Activated CD8-positive, alpha-beta memory T cell treated with anti-CD3 and anti-CD28 coated beads, Interleukin-2, amount 50 U/mL, for 1 hour (primary cell): ENCODE results near the gene SRGAP1.

Source experiments
- DNase-seq: peaks from one replicate; pipeline ENCODE4 v3.0.0-alpha.2; 2020; ENCODE audit errors: extremely low read depth

Gene SRGAP1

DNA sequence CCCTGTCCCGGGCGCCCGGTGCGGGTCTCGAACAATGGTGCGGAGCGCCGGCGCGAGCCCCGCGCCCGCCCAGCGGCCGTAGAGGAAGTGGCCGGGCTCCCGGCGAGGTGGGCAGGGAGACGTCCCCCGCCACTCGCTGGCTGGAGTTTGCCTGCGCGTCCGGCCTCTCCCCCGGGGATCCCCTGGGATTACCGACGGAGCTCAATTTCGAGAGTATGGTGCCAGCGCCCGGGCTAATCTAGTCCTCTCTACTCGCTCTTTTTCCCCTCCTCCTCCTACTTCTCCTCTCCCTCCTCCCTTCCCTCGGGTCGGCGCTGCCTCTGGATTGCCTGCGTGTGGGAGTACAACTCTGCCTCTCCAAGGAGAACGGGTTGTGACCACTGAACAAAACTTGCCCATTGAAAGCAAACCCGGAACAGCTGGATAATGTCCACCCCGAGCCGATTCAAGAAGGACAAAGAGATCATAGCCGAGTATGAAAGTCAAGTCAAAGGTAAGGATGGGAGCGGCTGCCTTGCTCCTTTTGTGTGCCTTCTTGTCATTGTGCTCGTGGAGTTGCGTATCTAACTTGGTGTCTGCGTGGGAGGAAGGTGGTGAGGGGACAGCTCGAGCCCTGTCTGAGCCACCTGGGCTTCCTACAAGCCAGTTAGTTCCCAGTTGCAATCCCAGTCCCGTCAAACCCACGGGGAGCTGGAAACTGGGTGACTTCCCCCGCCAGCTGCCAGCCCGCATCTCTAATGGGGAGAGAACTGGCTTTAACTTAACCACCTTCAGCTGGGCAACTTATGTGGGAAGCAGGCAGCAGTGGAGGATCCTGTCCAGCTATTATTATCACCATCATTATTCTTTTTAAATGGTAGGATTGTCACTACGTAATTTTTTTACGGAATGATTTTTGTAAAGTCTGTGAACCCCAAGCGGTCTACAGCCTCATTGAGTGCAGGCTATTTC is at the start of gene SRGAP1:
Gene SRGAP1, plus strand, starts transcription at position 310 of the 951 bp plus-strand sequence. Its CDS starts 117 bp downstream, at position 427.
- no peak for DNase-seq

DNA sequence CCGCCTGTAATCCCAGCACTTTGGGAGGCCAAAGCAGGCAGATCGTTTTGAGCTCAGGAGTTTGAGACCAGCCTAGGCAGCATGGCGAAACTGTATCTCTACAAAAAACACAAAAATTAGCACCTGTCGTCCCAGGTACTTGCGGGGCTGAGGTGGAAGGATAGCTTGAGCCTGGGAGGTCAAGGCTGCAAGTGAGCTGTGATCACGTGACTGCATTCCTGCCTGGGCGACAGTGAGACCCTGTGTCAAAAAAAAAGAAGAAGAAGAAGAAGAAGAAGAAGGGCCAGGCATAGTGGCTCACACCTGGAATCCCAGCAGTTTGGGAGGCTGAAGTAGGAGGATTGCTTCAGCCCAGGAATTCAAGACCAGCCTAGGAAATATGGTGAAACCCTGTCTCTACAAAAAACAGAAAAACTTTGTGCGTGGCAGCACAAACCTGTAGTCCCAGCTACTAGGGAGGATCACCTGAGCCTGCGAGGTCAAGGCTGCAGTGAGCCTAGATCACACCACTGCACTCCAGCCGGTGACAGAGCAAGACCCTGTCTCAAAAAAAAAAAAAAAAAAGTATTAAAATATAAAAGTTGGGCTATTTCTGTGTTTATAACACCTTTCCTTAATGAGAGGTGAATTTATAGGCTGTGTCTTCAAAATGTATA is 49.3 kb upstream of the SRGAP1 start:
- DNase-seq, result no peak

DNA sequence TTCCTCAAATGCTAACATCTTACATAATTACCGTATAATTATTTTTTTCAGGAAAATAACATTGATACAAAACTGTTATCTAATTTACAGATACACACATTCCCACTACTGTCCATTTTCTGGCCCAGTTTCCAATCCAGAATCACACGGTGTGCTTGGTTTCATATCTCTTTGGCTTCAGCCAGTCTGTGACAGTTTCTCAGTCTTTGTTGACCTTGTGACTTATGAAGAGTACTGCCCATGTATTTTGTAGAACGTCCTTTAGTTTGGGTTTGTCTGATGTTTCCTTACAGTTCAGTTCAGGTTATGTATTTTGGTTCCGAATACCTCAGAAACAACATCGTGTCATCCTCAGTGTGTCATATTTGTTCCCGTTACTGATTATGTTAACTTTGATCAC is 48.6 kb upstream of the SRGAP1 start:
- no peak for DNase-seq

DNA sequence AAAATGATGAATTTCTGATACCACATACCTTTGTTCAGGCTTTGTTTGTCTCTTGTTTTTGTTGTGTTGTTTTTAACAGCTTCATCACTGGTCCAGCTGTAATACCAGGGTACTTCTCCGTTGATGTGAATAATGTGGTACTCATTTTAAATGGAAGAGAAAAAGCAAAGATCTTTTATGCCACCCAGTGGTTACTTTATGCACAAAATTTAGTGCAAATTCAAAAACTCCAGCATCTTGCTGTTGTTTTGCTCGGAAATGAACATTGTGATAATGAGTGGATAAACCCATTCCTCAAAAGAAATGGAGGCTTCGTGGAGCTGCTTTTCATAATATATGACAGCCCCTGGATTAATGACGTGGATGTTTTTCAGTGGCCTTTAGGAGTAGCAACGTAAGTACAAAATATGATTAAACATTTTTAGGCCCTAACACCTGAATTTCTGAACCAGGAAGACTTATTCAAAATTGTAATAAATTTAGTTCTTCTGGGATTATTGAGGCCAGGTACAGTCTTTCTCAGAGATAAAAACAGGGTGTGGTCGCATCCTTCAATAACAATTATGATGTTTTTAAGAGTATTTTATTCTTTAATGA is 42.4 kb upstream of the SRGAP1 start:
- DNase-seq, result no peak

DNA sequence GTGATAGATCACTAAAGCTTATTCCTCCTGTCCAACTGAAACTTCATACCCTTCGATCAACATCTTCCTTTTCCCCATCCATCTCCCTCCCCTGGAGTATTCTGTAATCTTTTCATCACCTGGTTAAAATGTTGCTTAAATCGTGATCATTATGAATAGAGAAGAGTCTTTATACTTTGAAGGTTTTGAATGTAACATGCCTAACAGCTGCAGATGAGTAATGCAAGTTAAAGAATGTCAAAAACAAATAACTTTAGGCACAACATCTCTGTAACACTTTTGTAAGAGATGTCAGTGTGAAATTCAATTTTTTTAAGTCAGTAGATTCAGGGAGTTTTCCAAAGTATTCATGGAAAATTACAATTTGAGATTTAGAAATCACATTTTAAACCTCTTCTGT is 39.8 kb upstream of the SRGAP1 start:
- DNase-seq, result no peak

DNA sequence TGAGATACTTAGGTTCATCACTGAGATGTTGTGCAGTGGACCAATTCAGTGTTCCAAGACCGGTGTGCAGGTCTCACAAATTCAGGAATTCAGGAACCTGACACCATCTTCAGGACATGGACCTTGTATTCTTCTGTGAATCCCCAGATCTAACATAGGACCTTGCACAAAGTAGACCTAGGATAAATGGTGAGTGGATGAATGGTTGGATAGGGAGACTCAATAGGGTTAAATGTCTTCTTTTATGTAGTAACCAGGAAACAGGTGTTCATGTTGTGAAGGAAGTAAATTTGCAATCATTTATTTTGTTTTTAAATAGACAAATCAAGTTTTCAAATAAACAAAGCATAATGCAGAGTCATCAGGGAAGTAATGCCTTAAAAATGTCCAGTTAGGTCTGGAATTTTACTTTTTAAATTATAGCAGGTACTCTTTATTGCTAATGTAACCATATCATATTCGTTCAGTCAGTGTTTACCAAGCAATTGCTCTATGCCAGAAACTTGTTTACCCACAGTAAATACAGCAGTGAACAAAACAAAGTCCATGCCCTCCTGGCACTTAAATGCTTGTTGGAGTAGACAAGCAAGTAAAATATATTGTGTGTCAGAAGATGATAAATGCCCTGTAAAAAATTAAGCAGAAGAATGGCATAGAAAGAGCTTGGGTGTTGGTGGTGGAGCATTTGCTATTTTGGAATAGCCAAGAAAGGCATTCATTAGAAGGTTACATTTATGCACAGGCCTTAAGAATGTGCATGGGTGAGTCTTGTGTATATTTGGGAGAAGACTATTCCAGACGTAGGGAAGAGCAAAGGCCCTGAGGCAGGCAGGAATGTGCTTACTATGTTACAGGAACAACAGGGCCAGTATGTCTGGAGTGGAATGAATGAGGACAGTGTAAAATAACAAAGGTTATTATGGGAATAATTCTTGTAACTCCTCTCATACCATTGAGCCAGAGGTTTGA is 38.5 kb upstream of the SRGAP1 start:
- no peak for DNase-seq

DNA sequence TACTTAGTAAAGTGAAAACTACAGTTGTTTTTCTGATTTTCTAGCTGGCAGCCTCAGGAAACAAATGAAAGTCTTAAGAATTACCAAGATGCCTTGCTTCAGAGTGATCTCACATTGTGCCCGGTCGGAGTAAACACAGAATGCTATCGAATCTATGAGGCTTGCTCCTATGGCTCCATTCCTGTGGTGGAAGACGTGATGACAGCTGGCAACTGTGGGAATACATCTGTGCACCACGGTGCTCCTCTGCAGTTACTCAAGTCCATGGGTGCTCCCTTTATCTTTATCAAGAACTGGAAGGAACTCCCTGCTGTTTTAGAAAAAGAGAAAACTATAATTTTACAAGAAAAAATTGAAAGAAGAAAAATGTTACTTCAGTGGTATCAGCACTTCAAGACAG is 35.9 kb upstream of the SRGAP1 start:
- DNase-seq, result no peak

DNA sequence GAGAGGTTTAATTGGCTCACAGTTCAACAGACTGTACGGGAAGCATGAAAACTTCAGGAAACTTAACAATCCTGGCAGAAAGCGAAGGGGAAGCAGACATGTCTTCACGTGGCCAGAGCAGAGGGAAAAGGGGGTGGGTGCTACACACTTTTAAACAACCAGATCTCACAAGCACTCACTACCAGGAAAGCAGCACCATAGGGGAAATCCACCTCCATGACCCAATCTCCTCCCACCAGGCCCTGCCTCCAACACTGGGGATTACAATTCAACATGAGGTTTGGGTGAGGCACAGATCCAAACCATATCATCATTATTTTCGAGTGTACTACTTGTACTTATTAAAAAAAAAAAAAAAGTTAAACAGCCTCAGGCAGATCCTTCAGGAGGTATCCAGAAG is 34.9 kb upstream of the SRGAP1 start:
- DNase-seq, result no peak

DNA sequence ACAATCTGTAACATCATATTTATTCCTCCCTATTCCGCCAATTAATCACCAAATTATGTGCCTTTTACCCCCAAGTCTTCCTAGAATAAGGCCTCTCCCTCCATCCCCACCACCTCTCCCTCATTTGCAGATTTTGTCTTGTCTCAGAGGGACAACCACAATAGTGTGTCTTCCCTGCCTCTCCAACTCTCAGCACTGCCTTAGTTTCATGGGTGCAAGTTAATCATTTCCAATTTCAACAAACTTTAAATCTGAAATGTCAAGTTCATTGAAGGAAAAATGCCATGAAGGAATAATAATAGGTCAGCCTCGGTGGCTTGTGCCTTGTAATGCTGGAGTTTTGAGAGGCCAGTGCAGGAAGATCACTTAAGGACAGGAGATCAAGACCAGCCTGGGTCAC is 33.2 kb upstream of the SRGAP1 start:
- DNase-seq, result no peak

DNA sequence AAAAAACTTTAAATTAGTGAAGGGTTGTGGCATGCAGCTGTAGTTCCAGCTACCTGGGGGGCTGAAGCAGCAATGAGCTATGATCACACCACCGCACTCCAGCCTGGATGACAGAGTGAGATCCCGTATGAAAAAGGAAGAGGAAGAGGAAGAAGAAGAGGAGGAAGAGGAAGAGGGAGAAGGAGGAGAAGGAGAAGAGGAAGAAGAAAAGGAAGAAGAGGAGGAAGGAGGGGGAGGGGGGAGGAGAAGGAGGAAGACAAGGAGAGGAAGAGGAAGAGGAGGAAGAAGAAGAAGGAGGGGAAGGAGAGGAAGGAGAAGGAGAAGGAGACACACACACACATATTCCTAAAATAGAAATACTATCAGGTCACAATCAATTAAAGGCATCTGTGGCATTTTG is 32.7 kb upstream of the SRGAP1 start:
- DNase-seq, result no peak

DNA sequence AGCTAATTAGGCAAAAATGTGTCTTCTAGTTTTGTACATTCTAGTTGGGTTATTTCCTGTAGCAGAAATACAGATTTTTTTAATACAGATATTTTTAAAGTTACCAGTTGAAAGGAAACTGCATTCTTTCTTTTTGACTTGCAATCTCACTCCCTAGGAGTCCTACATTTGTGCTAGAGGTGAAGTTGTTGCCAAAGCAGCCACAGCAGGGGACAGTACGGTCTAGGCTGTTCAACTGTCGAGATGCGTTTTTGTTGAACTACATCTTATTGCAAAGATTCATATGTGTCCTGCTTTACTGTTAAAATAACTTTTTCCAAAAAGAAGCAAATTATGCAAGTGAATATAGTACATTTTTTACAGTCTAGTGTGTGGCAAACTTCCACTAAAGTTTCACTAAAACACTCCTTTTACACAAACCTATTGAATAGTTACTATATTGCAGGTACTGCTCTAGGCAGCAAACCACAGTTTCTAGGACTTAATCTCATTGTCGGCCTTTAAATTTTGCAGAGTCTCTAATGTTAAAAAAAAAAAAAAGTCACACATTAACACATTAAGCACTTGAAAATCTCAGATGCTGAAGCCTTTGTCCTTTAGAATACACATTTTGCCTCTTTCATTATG is 30.2 kb upstream of the SRGAP1 start:
- no peak for DNase-seq

DNA sequence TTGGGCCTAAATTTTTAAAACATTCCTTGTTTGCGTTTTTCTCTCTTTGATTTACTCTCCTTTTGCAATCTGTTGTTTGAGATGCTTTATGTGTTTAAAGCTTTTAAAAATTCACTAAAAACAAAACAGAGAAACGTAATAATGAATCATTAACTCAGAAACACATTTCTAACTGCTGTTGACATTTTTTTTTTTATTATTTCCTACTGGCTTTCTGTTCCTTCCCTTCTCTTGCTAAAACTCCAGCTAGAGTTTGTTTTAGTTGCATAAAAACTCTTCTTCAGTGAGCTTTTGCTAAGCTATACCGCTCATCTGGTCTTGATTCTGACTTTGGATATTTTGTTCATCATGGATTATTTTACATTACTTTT is 29.0 kb upstream of the SRGAP1 start:
- no peak for DNase-seq

DNA sequence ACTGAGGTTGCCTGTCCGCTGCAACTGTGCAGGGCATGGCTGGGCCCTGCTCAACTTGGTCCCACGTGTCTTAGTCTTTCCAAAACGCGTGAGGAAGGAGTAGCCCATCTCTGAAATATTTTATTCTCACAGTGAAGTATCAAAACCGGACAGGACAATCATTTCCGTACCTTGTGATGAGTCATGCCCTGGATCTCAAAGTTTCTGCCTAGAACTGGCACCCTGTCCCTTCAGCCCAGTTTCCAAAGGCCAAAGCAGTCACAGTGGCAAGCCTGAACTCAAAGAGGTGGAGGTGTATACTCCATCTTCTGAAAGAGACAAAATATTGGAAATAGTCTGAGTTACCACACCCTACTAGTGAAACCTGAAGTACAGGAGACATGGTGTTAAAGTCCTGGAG is 28.5 kb upstream of the SRGAP1 start:
- no peak for DNase-seq

DNA sequence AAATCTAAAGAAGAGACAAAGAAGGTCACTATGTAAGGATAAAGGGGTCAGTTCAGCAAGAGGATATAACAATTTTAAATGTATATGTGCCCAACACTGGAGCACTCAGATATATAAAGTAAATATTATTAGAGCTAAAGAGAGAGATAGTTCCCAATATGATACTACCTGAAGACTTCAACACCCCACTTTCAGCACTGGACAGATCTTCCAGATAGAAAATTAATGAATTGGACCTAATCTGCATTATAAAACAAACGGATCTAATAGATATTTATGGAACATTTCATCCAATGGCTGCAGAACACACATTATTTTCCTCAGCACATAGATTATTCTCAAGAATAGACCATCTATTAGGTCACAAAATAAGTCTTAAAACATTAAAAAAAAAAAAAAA is 24.1 kb upstream of the SRGAP1 start:
- no peak for DNase-seq

DNA sequence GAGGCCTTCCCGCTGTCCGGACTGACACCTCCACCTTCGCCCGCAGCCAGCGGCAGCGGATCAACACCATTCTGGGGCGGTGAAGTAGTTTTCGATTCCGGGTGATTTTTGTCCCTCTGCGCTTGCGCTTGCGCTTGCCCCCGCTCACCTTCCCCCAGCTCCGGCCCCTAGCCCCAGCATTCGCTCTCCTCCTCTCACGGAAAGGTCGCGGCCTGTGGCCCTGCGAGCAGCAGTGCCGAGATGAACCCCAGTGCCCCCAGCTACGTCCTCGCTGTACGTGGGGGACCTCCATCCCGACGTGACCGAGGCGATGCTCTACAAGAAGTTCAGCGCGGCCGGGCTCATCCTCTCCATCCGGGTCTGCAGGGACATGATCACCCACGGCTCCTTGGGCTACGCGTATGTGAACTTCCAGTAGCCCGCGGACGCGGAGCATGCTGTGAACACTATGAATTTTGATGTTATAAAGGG is 22.7 kb upstream of the SRGAP1 start:
- DNase-seq, result no peak

DNA sequence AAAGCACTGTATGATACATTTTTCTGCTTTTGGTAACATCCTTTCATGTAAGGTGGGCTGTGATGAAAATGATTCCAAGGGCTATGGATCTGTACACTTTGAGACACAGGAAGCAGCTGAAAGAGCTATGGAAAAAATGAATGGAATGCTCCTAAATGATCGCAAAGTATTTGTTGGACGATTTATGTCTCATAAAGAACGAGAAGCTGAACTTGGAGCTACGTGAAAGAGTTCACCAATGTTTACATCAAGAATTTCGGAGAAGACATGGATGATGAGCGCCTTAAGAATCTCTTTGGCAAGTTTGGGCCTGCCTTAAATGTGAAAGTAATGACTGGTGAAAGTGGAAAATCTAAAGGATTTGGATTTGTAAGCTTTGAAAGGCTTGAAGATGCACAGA is 22.1 kb upstream of the SRGAP1 start:
- DNase-seq, result no peak

DNA sequence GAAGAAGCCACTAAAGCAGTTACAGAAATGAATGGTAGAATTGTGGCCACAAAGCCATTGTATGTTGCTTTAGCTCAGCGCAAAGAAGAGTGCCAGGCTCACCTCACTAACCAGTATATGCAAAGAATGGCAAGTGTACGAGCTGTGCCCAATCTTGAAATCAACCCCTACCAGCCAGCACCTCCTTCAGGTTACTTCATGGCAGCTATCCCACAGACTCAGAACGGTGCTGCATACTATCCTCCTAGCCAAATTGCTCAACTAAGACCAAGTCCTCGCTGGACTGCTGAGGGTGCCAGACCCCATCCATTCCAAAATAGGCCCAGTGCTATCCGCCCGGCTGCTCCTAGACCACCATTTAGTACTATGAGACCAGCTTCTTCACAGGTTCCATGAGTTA is 21.5 kb upstream of the SRGAP1 start:
- no peak for DNase-seq

DNA sequence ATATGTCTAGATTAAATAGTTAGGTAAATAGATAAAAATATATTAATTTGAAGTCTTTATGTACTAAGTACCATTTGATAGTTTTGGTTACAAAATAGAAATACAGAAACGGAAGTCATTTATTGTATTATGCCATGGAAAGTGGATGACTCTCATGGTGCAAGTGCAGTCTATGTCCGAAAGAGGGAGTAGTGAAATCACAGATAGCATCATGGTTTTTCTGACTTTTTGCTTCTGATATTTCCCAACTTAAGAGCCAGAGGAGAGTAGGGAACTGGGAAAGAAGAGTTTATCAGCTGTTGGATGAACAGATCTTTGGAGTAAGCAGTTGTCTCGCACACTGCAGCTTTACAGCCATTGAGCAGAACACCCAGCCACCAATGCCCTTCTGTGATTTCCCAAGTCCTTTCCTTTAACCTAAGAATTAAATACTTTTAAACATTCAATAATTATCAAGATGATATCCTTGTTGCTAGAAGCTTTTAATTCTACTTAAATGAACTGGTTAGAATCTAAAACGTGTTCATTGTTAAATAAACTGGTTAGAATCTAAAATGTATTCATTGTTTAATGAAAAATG is 18.4 kb upstream of the SRGAP1 start:
- no peak for DNase-seq

DNA sequence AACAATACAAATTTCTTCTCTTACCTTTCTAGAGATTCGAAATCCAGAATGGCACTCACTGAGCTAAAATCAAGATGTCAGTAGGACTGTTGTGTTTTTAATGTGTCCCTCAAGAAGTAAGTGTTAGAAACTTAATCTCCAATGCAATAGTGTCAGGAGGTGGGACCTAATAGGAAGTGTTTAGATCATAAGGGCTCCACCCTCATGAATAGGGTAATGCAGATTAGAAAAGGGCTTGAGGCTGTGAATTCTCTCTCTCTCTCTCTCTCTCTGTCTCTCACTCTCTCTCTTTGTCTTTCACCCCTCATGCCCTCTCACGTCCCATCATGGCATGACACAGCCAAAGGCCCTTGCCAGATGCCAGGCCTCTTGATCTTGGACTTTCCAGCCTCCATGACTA is 15.6 kb upstream of the SRGAP1 start:
- no peak for DNase-seq

DNA sequence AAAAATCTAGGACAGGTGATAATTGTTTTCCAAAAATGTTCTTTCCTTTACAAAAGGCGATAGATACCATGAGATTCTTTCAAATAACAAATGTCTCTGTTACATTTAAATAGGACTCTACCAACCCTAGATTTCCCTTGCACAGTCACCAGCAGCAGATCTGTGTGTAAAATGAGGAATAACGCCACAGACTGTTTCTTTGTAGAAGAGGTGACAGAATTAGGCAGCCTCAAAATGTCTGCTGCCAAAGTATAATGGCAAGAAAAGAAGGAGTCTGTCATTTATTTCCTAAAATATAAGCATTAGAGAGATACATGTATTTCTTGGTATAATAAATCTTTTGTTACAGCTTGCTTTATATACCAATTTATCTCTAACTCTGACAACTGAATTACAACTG is 8.5 kb upstream of the SRGAP1 start:
- DNase-seq, result no peak

DNA sequence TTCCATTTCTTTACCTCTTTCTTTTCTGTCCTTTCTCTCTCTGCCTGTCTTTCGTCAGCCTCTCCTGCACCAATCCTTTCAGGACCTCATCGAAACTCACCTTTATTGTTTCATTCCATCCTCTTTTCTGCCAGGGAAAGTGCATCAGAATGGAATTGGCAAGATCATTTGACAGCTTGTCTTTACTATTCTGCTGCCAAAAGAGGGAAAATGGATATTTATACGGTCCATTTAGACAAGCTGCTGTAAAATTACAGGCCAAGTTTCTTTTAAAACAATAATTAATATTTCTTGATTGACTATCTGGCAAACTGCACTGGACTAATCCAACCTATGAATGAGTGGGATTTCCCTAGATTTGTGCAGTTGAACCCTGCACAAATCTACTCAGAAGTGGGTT is 7.6 kb upstream of the SRGAP1 start:
- no peak for DNase-seq
